Brain microvascular endothelial cell (primary cell): ENCODE results near the gene RPS18.

ENCODE experiments used
- DNase-seq: peaks from one replicate; pipeline ENCODE4 v3.0.0-alpha.2; 2020
- H3K27ac ChIP-seq: fragments of 250-450 bp; sonication (Bioruptor Pico); 2 replicates; pipeline ENCODE4 v1.5.1; 2020; ENCODE audit warnings: mild to moderate bottlenecking, moderate library complexity
- H3K27me3 ChIP-seq: fragments of 250-450 bp; sonication (Bioruptor Pico); replicated peaks from 2 replicates; pipeline ENCODE4 v1.5.1; 2020; ENCODE audit warnings: mild to moderate bottlenecking
- H3K36me3 ChIP-seq: fragments of 250-450 bp; sonication (Bioruptor Pico); replicated peaks from 2 replicates; pipeline ENCODE4 v1.5.1; 2020; ENCODE audit warnings: mild to moderate bottlenecking
- H3K4me3 ChIP-seq: 2 replicates; pipeline ENCODE4 v1.5.1; 2011; ENCODE audit warnings: low read depth, mild to moderate bottlenecking, control low read depth, low read length, moderate library complexity
- in situ Hi-C: cut with HindIII; loops from 2 replicates; pipeline ENCODE4 v1.10.0; 2017; ENCODE audit warnings: low sequenced_read_pairs, low pct_ligation_motif_present
- TF ChIP-seq, protein P1 (sequence below): IDR thresholded peaks from 2 replicates; pipeline ENCODE4 v1.5.1; 2011; ENCODE audit warnings: low read depth, mild to moderate bottlenecking, moderate library complexity, low read length, control low read depth, inconsistent platforms; ENCODE audit errors: missing control alignments

RPS18 gene

DNA sequence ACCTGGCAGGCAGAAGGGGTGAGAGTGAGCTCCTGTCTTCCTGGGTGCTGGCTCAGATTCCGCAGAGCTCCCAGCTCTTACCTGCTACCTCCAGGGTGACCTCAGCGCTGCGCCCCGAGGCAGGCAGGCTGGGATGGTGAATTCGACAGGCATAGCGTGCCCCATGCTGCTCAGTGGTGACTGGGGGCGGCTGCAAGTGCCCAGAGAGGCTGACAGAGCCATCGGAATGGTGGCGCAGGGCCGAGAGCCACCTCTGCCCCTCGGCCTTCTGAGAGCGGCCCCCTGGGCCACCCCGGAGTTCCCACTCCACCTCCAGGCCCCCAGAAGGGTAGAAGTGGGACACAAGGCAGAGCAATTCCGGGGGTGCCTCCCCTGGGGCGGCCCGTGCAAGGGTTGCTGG lies 32.3 kb downstream of the RPS18 start:
- Histone ChIP-seq H3K36me3 (peaks cover 53% of the 10 kb centered on the region), H3K27ac (no peak overlapping the region)

DNA sequence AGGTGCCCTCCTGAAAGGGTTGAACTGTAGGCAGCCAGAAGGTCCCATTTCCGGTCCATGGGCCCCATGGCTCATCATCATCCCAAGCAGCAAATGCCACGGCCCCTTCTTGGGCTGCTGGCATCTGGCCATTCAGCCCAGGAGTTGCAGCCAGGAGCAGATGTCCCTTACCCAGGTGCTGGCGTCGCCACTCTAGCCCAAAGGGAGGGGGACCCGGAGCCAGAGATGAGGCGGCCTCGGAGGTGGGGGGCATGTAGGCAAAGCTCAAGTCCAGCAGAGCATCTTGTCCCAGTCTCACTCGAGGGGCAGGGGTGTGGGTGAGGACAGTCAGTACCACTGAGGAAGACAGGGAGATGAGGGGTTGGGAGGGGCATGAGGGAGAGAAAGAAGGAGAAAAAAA lies 33.2 kb downstream of the RPS18 start:
- H3K4me3 ChIP-seq: no peak overlapping the region
- TF ChIP-seq, protein P1, sequence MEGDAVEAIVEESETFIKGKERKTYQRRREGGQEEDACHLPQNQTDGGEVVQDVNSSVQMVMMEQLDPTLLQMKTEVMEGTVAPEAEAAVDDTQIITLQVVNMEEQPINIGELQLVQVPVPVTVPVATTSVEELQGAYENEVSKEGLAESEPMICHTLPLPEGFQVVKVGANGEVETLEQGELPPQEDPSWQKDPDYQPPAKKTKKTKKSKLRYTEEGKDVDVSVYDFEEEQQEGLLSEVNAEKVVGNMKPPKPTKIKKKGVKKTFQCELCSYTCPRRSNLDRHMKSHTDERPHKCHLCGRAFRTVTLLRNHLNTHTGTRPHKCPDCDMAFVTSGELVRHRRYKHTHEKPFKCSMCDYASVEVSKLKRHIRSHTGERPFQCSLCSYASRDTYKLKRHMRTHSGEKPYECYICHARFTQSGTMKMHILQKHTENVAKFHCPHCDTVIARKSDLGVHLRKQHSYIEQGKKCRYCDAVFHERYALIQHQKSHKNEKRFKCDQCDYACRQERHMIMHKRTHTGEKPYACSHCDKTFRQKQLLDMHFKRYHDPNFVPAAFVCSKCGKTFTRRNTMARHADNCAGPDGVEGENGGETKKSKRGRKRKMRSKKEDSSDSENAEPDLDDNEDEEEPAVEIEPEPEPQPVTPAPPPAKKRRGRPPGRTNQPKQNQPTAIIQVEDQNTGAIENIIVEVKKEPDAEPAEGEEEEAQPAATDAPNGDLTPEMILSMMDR: no peak
- in situ Hi-C loops: no loop called here
- H3K36me3 ChIP-seq: peaks cover 57% of the 10 kb centered on the region
- no peak overlapping the region for H3K27ac ChIP-seq
- DNase-seq: no peak
- no peaks in the 10 kb centered on the region for H3K27me3 ChIP-seq

More for the DNA sequence above, 32.3 kb downstream of the RPS18 start:
- H3K4me3 ChIP-seq: no peak overlapping the region
- no peaks in the 10 kb centered on the region for H3K27me3 ChIP-seq
- in situ Hi-C loops: no loop called here
- TF ChIP-seq, protein P1: no peak
- no peak for DNase-seq

GRCh38 chr6:33306356-33306755 lies 34.5 kb downstream of the RPS18 start:
- TF ChIP-seq, protein P1: no peak
- H3K27ac ChIP-seq: no peak overlapping the region
- H3K36me3 ChIP-seq: peaks cover 62% of the 10 kb centered on the region
- H3K4me3 ChIP-seq: no peak overlapping the region
- in situ Hi-C loops: no loop called here
- DNase-seq: no peak
- H3K27me3 ChIP-seq: no peaks in the 10 kb centered on the region

DNA sequence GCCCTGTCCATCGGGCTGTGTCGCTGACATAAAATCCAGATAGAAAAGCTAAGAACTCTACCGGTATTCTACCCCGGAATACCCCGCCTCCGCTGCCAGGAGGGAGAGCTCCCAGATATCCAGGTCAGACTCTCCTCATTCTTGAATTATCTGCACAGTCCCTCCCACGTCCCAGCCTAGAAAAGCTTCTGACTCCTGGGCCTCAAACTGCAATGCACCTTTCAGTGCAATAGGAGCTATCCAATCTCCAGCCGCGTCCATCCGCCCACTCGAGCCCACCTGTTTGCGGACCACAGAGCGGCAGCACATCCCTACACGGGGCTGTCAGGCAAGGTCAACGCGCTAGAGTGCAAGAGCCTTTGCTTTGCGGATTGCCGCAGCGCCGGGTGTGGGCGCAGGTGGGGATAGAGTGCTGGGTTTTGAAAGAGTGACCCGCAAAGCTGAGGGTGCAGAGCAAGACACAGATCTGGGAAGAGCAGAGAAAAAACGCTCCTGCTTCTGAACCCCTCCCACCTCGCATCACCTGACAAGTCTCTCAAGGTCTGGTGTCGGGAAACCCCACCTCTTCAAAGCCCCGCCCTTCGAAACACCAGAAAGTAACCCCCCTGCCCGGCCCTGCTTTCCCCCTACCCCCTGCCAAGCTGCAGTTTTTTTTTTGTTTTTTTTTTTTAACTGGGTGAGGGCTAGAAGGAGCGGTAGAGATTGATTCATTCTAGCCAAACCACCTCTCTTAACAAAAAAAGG lies 40.7 kb downstream of the RPS18 start:
- Histone ChIP-seq H3K36me3 (peaks cover 19% of the 10 kb centered on the region), H3K4me3 (peak overlapping the region; percentile 93), H3K27me3 (no peaks in the 10 kb centered on the region), H3K27ac (peak overlapping the region; percentile 93)
- TF ChIP-seq, protein P1: no peak
- peak; percentile 55 for DNase-seq
- in situ Hi-C loops: no loop called here

- peak; percentile 11 for DNase-seq
- H3K27ac ChIP-seq: peak overlapping the region; percentile 93
- TF ChIP-seq, protein P1: no peak
Measured at GRCh38 chr6:33313105-33313708, 41.3 kb downstream of the RPS18 start.

More at GRCh38 chr6:33313105-33313708, 41.3 kb downstream of the RPS18 start:
- in situ Hi-C loops: no loop called here
- Histone ChIP-seq H3K36me3 (peaks cover 15% of the 10 kb centered on the region), H3K27me3 (no peaks in the 10 kb centered on the region), H3K4me3 (peak overlapping the region; percentile 93)
